D721Med (cell line): ENCODE data around the gene CHRM1.

Experiments used
- DNase-seq: peaks from one replicate; pipeline ENCODE4 v3.0.0; 2011; ENCODE audit warnings: low spot score; ENCODE audit not compliant: insufficient read length
- FAIRE-seq: peaks from 2 replicates; lab custom pipeline; 2011; peaks lifted over from hg19 to GRCh38; lab: Jason Lieb, UNC
- TF ChIP-seq, protein P1 (sequence below): IDR thresholded peaks from 2 replicates; pipeline ENCODE4 v1.5.1; 2012; ENCODE audit warnings: mild to moderate bottlenecking, control low read depth; ENCODE audit not compliant: insufficient read depth; ENCODE audit errors: missing control alignments

The CHRM1 gene

DNA sequence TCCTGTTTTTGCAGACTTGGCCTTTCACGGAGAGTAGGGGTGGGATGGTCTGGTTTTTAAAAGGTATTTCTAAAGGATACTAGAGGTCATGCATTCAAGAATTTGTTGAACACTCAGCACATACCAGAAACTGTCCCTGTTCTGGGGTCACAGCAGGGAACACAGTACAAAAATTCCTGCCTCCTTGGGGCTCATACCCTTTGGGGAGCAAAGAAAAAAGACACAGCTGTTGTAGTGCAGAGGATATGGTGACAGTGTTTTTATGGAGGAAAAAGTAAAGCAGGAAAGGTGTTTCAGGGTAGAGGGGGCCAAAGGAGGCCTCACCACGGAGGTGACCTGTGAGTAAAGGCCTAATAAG lies 32.1 kb downstream of the CHRM1 start:
- DNase-seq = no peak
- TF ChIP-seq, protein P1, sequence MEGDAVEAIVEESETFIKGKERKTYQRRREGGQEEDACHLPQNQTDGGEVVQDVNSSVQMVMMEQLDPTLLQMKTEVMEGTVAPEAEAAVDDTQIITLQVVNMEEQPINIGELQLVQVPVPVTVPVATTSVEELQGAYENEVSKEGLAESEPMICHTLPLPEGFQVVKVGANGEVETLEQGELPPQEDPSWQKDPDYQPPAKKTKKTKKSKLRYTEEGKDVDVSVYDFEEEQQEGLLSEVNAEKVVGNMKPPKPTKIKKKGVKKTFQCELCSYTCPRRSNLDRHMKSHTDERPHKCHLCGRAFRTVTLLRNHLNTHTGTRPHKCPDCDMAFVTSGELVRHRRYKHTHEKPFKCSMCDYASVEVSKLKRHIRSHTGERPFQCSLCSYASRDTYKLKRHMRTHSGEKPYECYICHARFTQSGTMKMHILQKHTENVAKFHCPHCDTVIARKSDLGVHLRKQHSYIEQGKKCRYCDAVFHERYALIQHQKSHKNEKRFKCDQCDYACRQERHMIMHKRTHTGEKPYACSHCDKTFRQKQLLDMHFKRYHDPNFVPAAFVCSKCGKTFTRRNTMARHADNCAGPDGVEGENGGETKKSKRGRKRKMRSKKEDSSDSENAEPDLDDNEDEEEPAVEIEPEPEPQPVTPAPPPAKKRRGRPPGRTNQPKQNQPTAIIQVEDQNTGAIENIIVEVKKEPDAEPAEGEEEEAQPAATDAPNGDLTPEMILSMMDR = no peak
- no peak for FAIRE-seq

DNA sequence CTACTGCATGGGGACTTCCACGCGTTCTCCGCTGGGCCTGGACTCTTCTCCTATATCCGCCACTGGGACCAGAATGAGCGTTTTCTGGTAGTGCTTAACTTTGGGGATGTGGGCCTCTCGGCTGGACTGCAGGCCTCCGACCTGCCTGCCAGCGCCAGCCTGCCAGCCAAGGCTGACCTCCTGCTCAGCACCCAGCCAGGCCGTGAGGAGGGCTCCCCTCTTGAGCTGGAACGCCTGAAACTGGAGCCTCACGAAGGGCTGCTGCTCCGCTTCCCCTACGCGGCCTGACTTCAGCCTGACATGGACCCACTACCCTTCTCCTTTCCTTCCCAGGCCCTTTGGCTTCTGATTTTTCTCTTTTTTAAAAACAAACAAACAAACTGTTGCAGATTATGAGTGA lies 32.8 kb downstream of the CHRM1 start:
- TF ChIP-seq, protein P1 = no peak
- FAIRE-seq = no peak
- DNase-seq = no peak

DNA sequence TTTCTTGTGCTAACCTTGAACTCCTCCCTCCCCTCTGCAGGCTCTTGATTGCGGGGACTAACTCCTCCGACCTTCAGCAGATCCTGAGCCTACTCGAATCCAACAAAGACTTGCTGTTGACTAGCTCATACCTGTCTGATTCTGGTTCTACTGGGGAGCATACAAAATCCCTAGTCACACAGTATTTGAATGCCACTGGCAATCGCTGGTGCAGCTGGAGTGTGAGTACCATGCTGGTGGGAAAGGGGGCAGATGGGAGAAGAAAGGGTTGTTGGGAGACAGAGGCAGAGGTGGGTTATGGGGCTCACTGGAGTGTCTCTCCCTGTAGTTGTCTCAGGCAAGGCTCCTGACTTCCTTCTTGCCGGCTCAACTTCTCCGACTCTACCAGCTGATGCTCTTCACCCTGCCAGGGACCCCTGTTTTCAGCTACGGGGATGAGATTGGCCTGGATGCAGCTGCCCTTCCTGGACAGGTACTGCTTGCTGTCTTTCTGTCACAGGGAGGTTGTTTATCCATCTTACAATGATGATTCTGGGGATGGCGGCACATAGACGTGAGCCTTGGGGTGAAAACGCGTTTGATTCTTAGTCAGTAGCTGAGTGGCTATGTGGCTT lies 35.9 kb downstream of the CHRM1 start:
- no peak for DNase-seq
- TF ChIP-seq, protein P1 = no peak
- FAIRE-seq = no peak

DNA sequence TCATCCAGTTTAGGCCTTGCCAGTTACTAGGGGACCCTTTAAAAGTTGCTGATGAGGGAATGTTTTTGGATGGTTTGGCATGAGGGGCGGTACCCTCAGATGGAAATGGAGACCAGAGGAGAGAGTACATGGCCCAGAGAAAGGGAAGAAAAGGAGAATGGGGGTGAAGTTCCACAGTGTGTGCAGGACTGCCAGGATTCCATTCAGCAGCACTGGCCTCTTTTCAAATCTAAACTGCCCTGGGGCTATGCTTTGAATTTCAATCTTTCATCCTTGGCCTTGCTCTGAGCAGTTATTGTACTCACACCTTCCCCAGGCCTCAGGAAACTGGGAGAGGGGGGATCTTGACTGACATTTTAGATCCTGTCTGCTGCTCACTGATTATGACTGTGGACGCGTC lies 37.5 kb downstream of the CHRM1 start:
- FAIRE-seq = no peak
- TF ChIP-seq, protein P1 = no peak
- no peak for DNase-seq

DNA sequence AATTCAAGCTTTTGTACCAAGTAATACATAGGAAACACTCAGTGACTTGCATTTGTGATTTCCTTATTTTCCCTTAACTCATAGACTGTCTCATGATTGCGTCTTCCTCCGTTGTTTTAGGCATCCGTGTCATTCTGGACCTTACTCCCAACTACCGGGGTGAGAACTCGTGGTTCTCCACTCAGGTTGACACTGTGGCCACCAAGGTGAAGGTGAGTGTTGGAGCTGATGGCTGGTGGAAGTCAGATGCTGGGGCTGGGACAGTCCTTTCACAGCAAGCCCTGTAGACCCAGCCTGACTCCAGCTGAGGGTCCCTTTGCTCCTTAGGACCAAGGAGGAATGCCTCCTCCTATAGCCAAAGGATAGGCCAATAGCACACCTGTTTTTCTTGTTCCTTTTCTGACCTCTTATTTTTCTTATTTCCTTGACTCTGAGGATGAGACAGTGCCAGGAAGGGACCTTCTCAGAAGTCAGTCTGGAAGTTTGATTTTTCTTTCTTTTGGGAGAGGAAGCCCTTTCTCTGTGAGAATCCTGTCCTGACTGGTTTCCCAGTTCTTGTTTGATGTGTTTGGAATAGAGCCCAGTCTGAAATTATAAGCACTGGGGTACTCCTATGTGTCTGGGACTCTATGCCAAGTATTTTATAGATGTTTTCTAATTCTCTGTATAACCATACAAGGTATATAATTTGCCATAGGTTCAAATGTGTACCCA lies 38.2 kb downstream of the CHRM1 start:
- FAIRE-seq (no peak), DNase-seq (no peak)
- TF ChIP-seq, protein P1 = no peak

DNA sequence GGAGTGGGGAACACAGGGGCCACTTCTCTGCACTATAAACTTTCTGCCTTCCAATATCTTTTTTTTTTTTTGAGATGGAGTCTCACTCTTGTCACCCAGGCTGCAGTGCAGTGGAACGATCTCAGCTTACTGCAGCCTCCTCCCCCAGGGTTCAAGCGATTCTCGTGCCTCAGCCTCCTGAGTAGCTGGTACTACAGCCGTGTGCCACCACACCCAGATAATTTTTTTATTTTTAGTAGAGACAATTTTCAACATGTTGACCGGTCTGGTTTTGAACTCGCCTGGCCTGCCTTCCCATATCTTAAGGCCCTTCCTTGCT lies 38.8 kb downstream of the CHRM1 start:
- TF ChIP-seq, protein P1 = no peak
- FAIRE-seq (no peak), DNase-seq (no peak)
